ENCODE results near the gene MET. TPM values are rescaled to one million over a fixed set of nuclear protein-coding genes. Genes with fewer than 3 reads are reported as not detected.

Gene MET
- total RNA-seq, 1 donor from 2014 or later: 7.0 TPM

- no peak overlapping the region for H3K4me3 ChIP-seq
- no peaks in the 10 kb centered on the region for H3K4me1 ChIP-seq
- H2AFZ ChIP-seq (replicated peaks): no peak overlapping the region
- H3K9ac ChIP-seq: no peak overlapping the region
- no peak overlapping the region for H3K4me3 Mint-ChIP-seq
- no peak for DNase-seq (ENCODE audit: low spot score)
- no peaks in the 10 kb centered on the region for H4K20me1 ChIP-seq (ENCODE audit: low read depth)
- H3K27me3 ChIP-seq: no peaks in the 10 kb centered on the region
- no peak overlapping the region for H3K27ac ChIP-seq
- no peaks in the 10 kb centered on the region for H3K36me3 ChIP-seq
- no peaks in the 10 kb centered on the region for H3K9me3 Mint-ChIP-seq
- peaks cover 4% of the 10 kb centered on the region for H3K4me1 Mint-ChIP-seq
- H3K9me3 ChIP-seq (ENCODE audit: low read depth): no peaks in the 10 kb centered on the region
- no peaks in the 10 kb centered on the region for H3K36me3 Mint-ChIP-seq
- peaks cover 3% of the 10 kb centered on the region for H3K27me3 Mint-ChIP-seq (ENCODE audit: insufficient read depth, low read depth)
- TF ChIP-seq EZH2phosphoT487 (IDR thresholded peaks at IDR 0.05) (no peak), EZH2 (IDR thresholded peaks at IDR 0.05) (no peak), CTCF (IDR thresholded peaks at IDR 0.05) (no peak)
- no peaks in the 10 kb centered on the region for H3F3A ChIP-seq (ENCODE audit: low read depth)
- no peak overlapping the region for H3K4me2 ChIP-seq
- no peaks in the 10 kb centered on the region for H3K79me2 ChIP-seq (ENCODE audit: low read depth)
- H3K27ac Mint-ChIP-seq: no peak overlapping the region
Observed at GRCh38 chr7:116769546-116769945, 97.5 kb downstream of the MET start.

DNA sequence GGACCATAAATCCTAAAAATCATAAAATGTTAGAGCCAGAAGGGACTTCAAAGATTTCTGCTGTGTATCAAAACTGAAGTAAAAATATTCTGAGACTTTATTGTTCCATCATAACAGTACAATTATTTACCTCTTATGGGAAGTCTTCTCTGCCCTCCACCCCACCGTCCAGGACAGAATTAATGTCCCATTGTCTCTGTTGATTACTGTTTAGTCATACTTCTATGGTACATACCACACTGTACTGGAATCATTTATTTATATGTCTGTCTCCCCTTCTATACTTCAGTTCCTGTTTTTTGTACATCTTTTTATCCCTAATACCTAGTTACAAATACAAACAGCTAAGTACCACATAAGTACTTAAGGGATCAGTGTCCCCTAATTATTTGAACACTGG, 98.9 kb downstream of the MET start:
- H3F3A ChIP-seq (ENCODE audit: low read depth): no peaks in the 10 kb centered on the region
- H3K27ac ChIP-seq: no peak overlapping the region
- H3K4me3 Mint-ChIP-seq: no peak overlapping the region
- H3K79me2 ChIP-seq (ENCODE audit: low read depth): no peaks in the 10 kb centered on the region
- H3K27me3 ChIP-seq: no peaks in the 10 kb centered on the region
- H3K4me2 ChIP-seq: no peak overlapping the region
- no peaks in the 10 kb centered on the region for H3K9me3 Mint-ChIP-seq
- no peak overlapping the region for H3K9ac ChIP-seq
- TF ChIP-seq EZH2 (IDR thresholded peaks at IDR 0.05) (no peak), CTCF (IDR thresholded peaks at IDR 0.05) (no peak), EZH2phosphoT487 (IDR thresholded peaks at IDR 0.05) (no peak)
- DNase-seq (ENCODE audit: low spot score): no peak
- peaks cover 3% of the 10 kb centered on the region for H3K27me3 Mint-ChIP-seq (ENCODE audit: insufficient read depth, low read depth)
- no peak overlapping the region for H2AFZ ChIP-seq (replicated peaks)
- no peak overlapping the region for H3K27ac Mint-ChIP-seq
- no peaks in the 10 kb centered on the region for H3K36me3 ChIP-seq
- H3K36me3 Mint-ChIP-seq: no peaks in the 10 kb centered on the region
- H3K4me1 Mint-ChIP-seq: no peaks in the 10 kb centered on the region
- H4K20me1 ChIP-seq (ENCODE audit: low read depth): no peaks in the 10 kb centered on the region
- no peaks in the 10 kb centered on the region for H3K9me3 ChIP-seq (ENCODE audit: low read depth)
- no peaks in the 10 kb centered on the region for H3K4me1 ChIP-seq
- H3K4me3 ChIP-seq: no peak overlapping the region

GRCh38 chr7:116771640-116772039, 99.6 kb downstream of the MET start:
- TF ChIP-seq EZH2phosphoT487 (IDR thresholded peaks at IDR 0.05): no peak
- no peak for TF ChIP-seq EZH2 (IDR thresholded peaks at IDR 0.05)
- no peak for TF ChIP-seq CTCF (IDR thresholded peaks at IDR 0.05)
- H3K36me3 ChIP-seq: no peaks in the 10 kb centered on the region
- H3K4me1 ChIP-seq: no peaks in the 10 kb centered on the region
- H3K4me3 Mint-ChIP-seq: no peak overlapping the region
- H3K4me2 ChIP-seq: no peak overlapping the region
- no peak for DNase-seq (ENCODE audit: low spot score)
- no peak overlapping the region for H3K4me3 ChIP-seq
- H3K27ac ChIP-seq: no peak overlapping the region
- no peak overlapping the region for H3K27ac Mint-ChIP-seq
- no peaks in the 10 kb centered on the region for H4K20me1 ChIP-seq (ENCODE audit: low read depth)
- H3K27me3 Mint-ChIP-seq (ENCODE audit: insufficient read depth, low read depth): peaks cover 3% of the 10 kb centered on the region
- no peaks in the 10 kb centered on the region for H3K9me3 Mint-ChIP-seq
- no peaks in the 10 kb centered on the region for H3K79me2 ChIP-seq (ENCODE audit: low read depth)
- H2AFZ ChIP-seq (replicated peaks): no peak overlapping the region
- no peaks in the 10 kb centered on the region for H3K36me3 Mint-ChIP-seq
- no peaks in the 10 kb centered on the region for H3K27me3 ChIP-seq
- H3K4me1 Mint-ChIP-seq: no peaks in the 10 kb centered on the region
- H3K9ac ChIP-seq: no peak overlapping the region
- H3F3A ChIP-seq (ENCODE audit: low read depth): no peaks in the 10 kb centered on the region
- H3K9me3 ChIP-seq (ENCODE audit: low read depth): no peaks in the 10 kb centered on the region
